ENCODE measurements around the gene PDHB.

Gene PDHB

DNA sequence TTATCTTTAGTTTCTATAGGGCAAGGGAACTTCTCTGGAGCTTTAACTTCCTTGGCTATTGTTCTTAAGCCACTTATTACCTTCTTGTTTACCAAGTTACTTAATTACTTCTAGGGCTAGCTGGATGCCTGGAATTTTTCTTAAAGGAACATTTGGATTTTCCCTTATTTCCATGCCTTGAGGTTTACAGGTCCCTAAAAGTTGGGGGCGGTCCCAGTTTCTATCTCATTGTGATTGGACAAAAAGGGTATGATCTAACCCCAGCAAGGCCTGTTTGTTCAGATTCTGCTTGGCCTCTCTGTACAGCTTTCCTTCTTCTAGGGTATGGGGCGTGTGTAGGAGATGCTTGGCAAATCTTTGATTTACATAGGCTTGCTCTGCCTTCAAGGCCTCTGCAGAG is 17.4 kb downstream of the PDHB start:
- TF ChIP-seq, protein P1, sequence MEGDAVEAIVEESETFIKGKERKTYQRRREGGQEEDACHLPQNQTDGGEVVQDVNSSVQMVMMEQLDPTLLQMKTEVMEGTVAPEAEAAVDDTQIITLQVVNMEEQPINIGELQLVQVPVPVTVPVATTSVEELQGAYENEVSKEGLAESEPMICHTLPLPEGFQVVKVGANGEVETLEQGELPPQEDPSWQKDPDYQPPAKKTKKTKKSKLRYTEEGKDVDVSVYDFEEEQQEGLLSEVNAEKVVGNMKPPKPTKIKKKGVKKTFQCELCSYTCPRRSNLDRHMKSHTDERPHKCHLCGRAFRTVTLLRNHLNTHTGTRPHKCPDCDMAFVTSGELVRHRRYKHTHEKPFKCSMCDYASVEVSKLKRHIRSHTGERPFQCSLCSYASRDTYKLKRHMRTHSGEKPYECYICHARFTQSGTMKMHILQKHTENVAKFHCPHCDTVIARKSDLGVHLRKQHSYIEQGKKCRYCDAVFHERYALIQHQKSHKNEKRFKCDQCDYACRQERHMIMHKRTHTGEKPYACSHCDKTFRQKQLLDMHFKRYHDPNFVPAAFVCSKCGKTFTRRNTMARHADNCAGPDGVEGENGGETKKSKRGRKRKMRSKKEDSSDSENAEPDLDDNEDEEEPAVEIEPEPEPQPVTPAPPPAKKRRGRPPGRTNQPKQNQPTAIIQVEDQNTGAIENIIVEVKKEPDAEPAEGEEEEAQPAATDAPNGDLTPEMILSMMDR (IDR thresholded peaks at IDR 0.05; ENCODE audit: low read depth, low read length, missing control alignments): no peak
- DNase-seq (ENCODE audit: extremely low read depth, low read depth): no peak

DNA sequence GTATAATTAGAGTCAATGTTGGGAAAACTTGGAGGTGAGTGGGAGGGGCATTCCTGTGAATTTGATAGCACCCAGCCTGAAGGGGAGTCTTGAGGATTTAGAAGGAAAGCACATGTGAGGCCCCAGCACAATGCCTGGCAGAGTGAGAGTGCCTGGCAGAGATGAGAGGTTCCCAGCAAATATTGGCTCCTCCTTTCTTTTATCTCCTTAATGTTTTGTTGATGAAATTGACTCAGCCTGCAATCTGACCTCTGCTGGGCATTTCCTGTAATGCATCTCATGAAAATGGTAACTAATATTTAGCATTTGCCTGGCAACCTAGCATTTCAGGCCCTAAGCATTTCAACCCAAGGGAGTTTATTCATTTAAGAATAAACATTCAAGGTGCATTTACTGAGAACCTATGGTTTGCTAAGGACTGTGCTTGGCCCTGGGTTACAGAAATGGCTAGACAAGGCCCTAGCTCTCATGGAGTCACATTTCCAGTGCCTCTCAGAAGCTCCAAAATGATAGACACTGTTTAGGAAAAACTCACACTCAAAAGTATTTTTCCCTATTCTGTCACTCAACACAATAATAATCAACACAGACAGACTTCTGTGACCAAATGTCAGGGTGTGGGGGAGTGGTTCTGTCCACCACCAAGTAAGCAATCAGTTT is 19.0 kb downstream of the PDHB start:
- no peak overlapping the region for H3K4me3 ChIP-seq (replicated peaks; ENCODE audit: low read depth, low read length)
- peak; percentile 54 for DNase-seq (ENCODE audit: extremely low read depth, low read depth)
- TF ChIP-seq, protein P1 (IDR thresholded peaks at IDR 0.05; ENCODE audit: low read depth, low read length, missing control alignments): peak; percentile 74

More for the DNA sequence above, 17.4 kb downstream of the PDHB start:
- no peak overlapping the region for H3K4me3 ChIP-seq (replicated peaks; ENCODE audit: low read depth, low read length)

DNA sequence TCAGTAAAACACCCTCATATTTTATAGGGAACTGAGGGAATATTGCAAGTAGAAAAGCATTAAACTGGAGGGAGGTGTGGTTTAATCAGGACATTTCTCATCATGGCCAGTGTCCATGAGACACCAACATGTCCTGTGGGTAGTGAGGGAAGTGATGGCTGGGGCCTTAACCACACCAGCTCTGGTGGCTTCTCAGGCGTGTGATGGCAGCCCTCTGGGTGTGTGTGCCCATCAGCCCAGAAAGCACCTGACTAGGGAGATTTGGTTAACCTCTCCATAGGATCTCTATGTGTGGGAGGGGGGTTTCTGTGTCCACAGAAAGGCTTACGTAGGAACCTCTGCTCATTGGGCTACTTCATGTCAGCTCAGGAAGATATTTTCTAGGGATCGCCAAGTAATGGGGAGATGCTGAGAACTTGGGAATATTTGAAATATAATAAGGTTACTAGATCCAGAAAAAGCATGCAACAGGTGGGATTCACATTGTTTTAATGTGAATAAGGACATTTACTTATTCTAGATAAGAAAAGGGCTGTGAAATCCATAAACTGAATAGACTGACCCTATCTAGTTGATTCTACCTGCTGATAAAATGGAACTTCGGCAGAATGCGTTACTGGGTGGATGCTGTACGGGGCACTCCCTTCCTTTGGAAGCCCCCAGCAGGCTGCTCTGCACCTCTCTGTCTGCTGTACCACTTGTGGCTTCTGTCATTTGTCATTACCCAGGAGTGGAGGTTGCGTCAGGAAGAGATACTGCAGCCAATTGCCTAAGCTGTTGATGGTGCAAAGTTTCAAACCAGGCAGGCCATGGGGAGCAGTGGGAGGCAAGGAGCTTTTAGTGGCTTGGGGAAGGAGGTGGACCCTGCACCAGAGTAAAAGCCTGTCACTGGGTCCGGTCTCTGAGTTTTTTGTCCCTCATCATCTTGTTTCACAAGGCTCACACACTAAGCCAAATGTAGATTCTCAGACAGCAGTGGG is 21.5 kb downstream of the PDHB start:
- no peak overlapping the region for H3K4me3 ChIP-seq (replicated peaks; ENCODE audit: low read depth, low read length)
- no peak for DNase-seq (ENCODE audit: extremely low read depth, low read depth)
- TF ChIP-seq, protein P1 (IDR thresholded peaks at IDR 0.05; ENCODE audit: low read depth, low read length, missing control alignments): no peak

DNA sequence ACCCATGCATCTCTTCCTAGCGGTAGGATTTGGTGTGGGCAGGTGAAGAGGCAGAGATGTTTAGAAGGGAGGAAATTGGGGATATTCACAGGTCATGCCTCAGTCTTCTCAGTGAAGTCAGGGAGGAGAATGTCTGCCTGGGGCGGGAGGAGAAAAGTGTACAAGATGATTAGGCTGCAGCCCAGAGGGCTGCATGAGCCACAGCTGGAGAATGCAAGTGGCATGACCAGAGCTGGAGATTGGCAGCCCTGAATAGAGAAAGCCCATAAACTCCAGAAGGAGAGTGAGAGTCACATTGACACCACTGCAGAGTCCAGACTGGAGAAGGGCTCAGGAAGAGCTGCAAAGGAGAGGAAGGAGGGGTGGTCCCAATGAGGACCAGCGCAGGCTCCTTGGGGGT is 22.6 kb downstream of the PDHB start:
- TF ChIP-seq, protein P1 (IDR thresholded peaks at IDR 0.05; ENCODE audit: low read depth, low read length, missing control alignments): no peak
- no peak overlapping the region for H3K4me3 ChIP-seq (replicated peaks; ENCODE audit: low read depth, low read length)

DNA sequence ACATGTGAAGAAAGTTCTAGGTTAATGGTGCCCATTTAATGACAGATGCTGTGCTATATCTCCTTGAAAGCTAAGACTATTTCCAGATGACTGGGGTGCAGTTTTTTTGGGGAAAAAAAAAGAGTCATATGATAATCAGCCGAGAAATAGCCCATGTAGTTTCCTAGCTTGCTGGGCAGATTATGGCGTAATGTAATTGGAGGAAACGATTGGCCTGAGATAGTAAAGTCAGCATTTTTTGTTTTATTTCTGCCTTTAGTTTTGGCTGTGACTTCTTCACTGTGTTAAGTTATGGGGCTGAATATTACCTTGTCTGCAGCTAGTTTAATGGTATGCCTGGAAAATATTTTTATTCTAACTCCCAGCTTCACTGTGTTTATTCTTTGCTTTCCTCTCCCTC is 24.0 kb downstream of the PDHB start:
- TF ChIP-seq, protein P1 (IDR thresholded peaks at IDR 0.05; ENCODE audit: low read depth, low read length, missing control alignments): no peak
- no peak for DNase-seq (ENCODE audit: extremely low read depth, low read depth)
- H3K4me3 ChIP-seq (replicated peaks; ENCODE audit: low read depth, low read length): no peak overlapping the region

More for the DNA sequence above, 22.6 kb downstream of the PDHB start:
- DNase-seq (ENCODE audit: extremely low read depth, low read depth): no peak

DNA sequence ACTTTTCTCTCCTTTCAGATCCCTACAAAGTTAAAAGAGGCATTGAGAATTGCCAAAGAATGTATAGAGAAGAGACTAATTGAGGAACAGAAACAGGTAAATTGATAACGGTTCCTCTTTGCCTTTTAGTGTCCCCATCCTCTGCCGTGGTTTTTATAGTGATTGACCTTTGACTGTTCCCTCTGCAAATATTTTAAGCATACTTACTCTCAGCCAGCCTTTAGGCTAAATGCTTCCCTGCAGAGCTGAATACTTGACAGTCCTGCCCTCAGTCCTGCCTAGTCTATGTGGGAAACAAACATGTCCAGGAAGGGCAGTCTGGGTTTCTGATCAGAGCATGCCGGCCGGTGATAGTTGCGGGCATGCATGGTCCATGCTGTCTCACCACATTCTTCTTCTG is 24.7 kb downstream of the PDHB start:
- DNase-seq (ENCODE audit: extremely low read depth, low read depth): no peak
- no peak overlapping the region for H3K4me3 ChIP-seq (replicated peaks; ENCODE audit: low read depth, low read length)
- TF ChIP-seq, protein P1 (IDR thresholded peaks at IDR 0.05; ENCODE audit: low read depth, low read length, missing control alignments): no peak
